K562 (cell line): Measurements from ENCODE around the gene ACTR3. TPM values are rescaled to one million over a fixed set of nuclear protein-coding genes. Genes with fewer than 3 reads are reported as not detected.

Source experiments
- HNRNPL ChIP-seq: fragments of 200-400 bp; formaldehyde crosslinking; IDR thresholded peaks from 2 replicates; pipeline ENCODE4 v1.6.1; 2017; ENCODE audit warnings: low read depth, mild to moderate bottlenecking, low read length
- MAZ ChIP-seq, 2 experiments: fragments of 450-650 bp in 1 of 2; sonication (generic) in 1 of 2; formaldehyde crosslinking; IDR thresholded peaks in 1 of 2; conservative IDR thresholded peaks in 1 of 2; 2 replicates each; pipeline versions ENCODE4 v1.4.0 to v1.5.0; 2020; ENCODE audit warnings: mild to moderate bottlenecking in 1 of 2, missing genetic modification reagents in 1 of 2
- MTA3 ChIP-seq: fragments of 450-650 bp; formaldehyde crosslinking; IDR thresholded peaks from 2 replicates; pipeline ENCODE4 v1.6.1; 2017; ENCODE audit warnings: mild to moderate bottlenecking, borderline replicate concordance
- STAT5B ChIP-seq: fragments of 250-450 bp; sonication (Bioruptor Pico); IDR thresholded peaks from 2 replicates; pipeline ENCODE4 v1.8.0; 2021; ENCODE audit warnings: mild to moderate bottlenecking, inconsistent platforms
- SUPT5H ChIP-seq: fragments of 450-650 bp; IDR thresholded peaks from 2 replicates; pipeline ENCODE4 v1.6.1; 2016
- YBX1 ChIP-seq: fragments of 450-650 bp; IDR thresholded peaks from 2 replicates; pipeline ENCODE4 v1.7.1; 2016; ENCODE audit warnings: mild to moderate bottlenecking
- ZC3H4 ChIP-seq: sonication (generic); formaldehyde crosslinking; IDR thresholded peaks from 2 replicates; pipeline ENCODE4 v1.9.0; 2021; ENCODE audit warnings: missing genetic modification reagents, borderline replicate concordance
- polyA plus RNA-seq, 8 experiments: library from polyadenylated mRNA; depleted of rRNA in 4 of 8; stranded (reverse) in 5 of 8; unstranded in 3 of 8; fragments of >200 nt; fragmentation: Nextera tagmentation in 2 of 8; fragmentation: Illumina TruSeq in 1 of 8; extraction: Ambion mirVana in 2 of 8; extraction: Trizol in 1 of 8; gene quantifications; 2 replicates each; pipeline versions ENCODE4 v1.2.1 to v1.2.3, GENCODE V29; 2011 to 2014; ENCODE audit warnings: inconsistent platforms in 1 of 8, missing spikeins in 1 of 8
- total RNA-seq, 7 experiments: library from RNA; depleted of rRNA in 6 of 7; stranded (reverse); fragments of >200 nt in 6 of 7; fragmentation: Illumina TruSeq in 2 of 7; extraction: Trizol in 2 of 7; gene quantifications; 2 replicates each; pipeline versions ENCODE4 v1.2.1 to v1.2.3, GENCODE V29; 2011 to 2021; ENCODE audit warnings: low replicate concordance in 1 of 7
- TF ChIP-seq, protein P1 (sequence below): fragments of 250-450 bp; sonication (Bioruptor Pico); IDR thresholded peaks from 2 replicates; pipeline ENCODE4 v1.8.0; 2022; ENCODE audit warnings: moderate library complexity, mild to moderate bottlenecking, inconsistent platforms
- TF ChIP-seq, protein P2 (sequence below), 2 experiments: IDR thresholded peaks; 2 replicates each; pipeline ENCODE4 v1.6.1; 2011; ENCODE audit warnings: borderline replicate concordance in 1 of 2, control low read depth in 1 of 2, low read depth in 1 of 2, low read length in 1 of 2, mild to moderate bottlenecking in 1 of 2, mixed read lengths in 1 of 2, moderate library complexity in 1 of 2; ENCODE audit not compliant: insufficient read depth in 1 of 2, insufficient read length in 1 of 2, poor library complexity in 1 of 2, severe bottlenecking in 1 of 2; ENCODE audit errors: extremely low read depth in 1 of 2
- TF ChIP-seq, protein P3 (sequence below): fragments of 200-800 bp; sonication (Bioruptor generic); IDR thresholded peaks from 2 replicates; pipeline ENCODE4 v1.6.1; 2016; ENCODE audit warnings: missing genetic modification characterization, missing compliant biosample characterization
- TF ChIP-seq, protein P4 (sequence below): sonication (generic); formaldehyde crosslinking; IDR thresholded peaks from 2 replicates; pipeline ENCODE4 v1.8.0; 2023; ENCODE audit warnings: missing genetic modification reagents, mild to moderate bottlenecking, borderline replicate concordance

Gene ACTR3
- total and polyA plus RNA-seq, 9 of the 15 experiments (the other 6 are each of a cell fraction or from before 2014, with no cell fraction given), result 49.0 to 354 (median 249) TPM

DNA sequence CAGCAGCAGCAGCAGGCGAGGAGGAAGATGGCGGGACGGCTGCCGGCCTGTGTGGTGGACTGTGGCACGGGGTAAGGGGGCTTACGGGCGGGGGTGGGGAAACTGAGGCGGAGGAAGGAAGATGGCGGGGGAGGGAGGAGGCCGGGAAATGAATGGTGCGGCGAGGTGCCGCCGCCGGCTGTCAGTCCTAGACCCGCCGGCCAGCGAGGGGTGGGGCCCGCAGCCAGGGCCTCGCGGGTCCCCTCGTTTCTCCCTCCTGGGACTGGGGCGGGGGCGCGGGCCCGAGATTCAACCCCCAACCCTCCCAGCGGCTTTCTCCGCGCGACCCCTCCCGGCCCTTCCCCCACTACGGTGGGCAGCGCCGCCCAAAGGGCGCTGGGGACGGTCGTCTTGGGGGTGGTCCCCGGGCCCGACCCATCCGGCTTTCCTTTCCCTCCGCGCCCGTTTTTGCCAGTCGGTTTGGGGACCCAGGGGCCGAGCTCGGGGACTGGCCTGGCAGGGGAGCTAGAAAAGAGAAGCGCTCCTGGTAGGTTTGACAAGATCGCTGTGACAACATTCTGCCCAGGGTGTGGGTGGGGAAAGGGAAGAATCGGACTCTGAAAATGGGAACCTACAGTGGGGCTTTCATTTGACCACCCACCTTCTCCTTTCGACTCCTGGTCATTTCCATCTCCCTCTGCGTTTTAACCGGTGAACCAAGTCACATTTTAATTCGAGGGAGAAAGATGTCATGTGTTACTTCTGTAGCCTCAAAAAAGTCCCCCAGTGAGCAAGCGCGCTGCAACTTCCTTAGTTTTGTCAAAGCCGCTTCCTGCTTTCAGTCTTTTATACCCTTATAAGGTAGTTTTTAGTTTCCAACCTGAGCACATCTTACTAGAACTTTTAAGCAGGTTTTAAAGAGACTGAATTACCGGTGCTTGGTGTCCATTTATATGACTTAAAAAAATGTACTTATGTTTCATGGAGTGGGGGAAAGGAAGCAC, 655 bp downstream of the ACTR3 start (continued):
- TF ChIP-seq, protein P1, sequence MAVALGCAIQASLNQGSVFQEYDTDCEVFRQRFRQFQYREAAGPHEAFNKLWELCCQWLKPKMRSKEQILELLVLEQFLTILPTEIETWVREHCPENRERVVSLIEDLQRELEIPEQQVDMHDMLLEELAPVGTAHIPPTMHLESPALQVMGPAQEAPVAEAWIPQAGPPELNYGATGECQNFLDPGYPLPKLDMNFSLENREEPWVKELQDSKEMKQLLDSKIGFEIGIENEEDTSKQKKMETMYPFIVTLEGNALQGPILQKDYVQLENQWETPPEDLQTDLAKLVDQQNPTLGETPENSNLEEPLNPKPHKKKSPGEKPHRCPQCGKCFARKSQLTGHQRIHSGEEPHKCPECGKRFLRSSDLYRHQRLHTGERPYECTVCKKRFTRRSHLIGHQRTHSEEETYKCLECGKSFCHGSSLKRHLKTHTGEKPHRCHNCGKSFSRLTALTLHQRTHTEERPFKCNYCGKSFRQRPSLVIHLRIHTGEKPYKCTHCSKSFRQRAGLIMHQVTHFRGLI (CRISPR knock-in tag), result no peak
- TF ChIP-seq MAZ (CRISPR knock-in tag; conservative IDR thresholded peaks at IDR 0.05 in 1 of 2, IDR thresholded peaks at IDR 0.05 in 1 of 2), result peak; percentile 15 to 58; a peak in 3 of 4 replicates
- TF ChIP-seq ZC3H4 (CRISPR knock-in tag), result peak; percentile 91; the same call in 1 of the 2 replicates
- no peak for TF ChIP-seq HNRNPL
- TF ChIP-seq, protein P2, sequence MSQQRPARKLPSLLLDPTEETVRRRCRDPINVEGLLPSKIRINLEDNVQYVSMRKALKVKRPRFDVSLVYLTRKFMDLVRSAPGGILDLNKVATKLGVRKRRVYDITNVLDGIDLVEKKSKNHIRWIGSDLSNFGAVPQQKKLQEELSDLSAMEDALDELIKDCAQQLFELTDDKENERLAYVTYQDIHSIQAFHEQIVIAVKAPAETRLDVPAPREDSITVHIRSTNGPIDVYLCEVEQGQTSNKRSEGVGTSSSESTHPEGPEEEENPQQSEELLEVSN (IDR thresholded peaks at IDR 0.05; ENCODE audit: borderline replicate concordance in 1 of 2, extremely low read depth in 1 of 2, insufficient read depth in 1 of 2, insufficient read length in 1 of 2, low read depth in 1 of 2, low read length in 1 of 2, poor library complexity in 1 of 2, severe bottlenecking in 1 of 2), result peak in 1 of 2 experiments; percentile 2
- TF ChIP-seq, protein P3, sequence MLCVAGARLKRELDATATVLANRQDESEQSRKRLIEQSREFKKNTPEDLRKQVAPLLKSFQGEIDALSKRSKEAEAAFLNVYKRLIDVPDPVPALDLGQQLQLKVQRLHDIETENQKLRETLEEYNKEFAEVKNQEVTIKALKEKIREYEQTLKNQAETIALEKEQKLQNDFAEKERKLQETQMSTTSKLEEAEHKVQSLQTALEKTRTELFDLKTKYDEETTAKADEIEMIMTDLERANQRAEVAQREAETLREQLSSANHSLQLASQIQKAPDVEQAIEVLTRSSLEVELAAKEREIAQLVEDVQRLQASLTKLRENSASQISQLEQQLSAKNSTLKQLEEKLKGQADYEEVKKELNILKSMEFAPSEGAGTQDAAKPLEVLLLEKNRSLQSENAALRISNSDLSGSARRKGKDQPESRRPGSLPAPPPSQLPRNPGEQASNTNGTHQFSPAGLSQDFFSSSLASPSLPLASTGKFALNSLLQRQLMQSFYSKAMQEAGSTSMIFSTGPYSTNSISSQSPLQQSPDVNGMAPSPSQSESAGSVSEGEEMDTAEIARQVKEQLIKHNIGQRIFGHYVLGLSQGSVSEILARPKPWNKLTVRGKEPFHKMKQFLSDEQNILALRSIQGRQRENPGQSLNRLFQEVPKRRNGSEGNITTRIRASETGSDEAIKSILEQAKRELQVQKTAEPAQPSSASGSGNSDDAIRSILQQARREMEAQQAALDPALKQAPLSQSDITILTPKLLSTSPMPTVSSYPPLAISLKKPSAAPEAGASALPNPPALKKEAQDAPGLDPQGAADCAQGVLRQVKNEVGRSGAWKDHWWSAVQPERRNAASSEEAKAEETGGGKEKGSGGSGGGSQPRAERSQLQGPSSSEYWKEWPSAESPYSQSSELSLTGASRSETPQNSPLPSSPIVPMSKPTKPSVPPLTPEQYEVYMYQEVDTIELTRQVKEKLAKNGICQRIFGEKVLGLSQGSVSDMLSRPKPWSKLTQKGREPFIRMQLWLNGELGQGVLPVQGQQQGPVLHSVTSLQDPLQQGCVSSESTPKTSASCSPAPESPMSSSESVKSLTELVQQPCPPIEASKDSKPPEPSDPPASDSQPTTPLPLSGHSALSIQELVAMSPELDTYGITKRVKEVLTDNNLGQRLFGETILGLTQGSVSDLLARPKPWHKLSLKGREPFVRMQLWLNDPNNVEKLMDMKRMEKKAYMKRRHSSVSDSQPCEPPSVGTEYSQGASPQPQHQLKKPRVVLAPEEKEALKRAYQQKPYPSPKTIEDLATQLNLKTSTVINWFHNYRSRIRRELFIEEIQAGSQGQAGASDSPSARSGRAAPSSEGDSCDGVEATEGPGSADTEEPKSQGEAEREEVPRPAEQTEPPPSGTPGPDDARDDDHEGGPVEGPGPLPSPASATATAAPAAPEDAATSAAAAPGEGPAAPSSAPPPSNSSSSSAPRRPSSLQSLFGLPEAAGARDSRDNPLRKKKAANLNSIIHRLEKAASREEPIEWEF (CRISPR knock-in tag), result no peak
- peak; percentile 37 for TF ChIP-seq SUPT5H
- TF ChIP-seq YBX1, result no peak
- TF ChIP-seq, protein P4, sequence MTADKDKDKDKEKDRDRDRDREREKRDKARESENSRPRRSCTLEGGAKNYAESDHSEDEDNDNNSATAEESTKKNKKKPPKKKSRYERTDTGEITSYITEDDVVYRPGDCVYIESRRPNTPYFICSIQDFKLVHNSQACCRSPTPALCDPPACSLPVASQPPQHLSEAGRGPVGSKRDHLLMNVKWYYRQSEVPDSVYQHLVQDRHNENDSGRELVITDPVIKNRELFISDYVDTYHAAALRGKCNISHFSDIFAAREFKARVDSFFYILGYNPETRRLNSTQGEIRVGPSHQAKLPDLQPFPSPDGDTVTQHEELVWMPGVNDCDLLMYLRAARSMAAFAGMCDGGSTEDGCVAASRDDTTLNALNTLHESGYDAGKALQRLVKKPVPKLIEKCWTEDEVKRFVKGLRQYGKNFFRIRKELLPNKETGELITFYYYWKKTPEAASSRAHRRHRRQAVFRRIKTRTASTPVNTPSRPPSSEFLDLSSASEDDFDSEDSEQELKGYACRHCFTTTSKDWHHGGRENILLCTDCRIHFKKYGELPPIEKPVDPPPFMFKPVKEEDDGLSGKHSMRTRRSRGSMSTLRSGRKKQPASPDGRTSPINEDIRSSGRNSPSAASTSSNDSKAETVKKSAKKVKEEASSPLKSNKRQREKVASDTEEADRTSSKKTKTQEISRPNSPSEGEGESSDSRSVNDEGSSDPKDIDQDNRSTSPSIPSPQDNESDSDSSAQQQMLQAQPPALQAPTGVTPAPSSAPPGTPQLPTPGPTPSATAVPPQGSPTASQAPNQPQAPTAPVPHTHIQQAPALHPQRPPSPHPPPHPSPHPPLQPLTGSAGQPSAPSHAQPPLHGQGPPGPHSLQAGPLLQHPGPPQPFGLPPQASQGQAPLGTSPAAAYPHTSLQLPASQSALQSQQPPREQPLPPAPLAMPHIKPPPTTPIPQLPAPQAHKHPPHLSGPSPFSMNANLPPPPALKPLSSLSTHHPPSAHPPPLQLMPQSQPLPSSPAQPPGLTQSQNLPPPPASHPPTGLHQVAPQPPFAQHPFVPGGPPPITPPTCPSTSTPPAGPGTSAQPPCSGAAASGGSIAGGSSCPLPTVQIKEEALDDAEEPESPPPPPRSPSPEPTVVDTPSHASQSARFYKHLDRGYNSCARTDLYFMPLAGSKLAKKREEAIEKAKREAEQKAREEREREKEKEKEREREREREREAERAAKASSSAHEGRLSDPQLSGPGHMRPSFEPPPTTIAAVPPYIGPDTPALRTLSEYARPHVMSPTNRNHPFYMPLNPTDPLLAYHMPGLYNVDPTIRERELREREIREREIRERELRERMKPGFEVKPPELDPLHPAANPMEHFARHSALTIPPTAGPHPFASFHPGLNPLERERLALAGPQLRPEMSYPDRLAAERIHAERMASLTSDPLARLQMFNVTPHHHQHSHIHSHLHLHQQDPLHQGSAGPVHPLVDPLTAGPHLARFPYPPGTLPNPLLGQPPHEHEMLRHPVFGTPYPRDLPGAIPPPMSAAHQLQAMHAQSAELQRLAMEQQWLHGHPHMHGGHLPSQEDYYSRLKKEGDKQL, result no peak
- 0 out of 2 replicates have a peak, but pooled peaks have one; percentile 12 for TF ChIP-seq MTA3
- TF ChIP-seq STAT5B (CRISPR knock-in tag), result no peak
